CD4-positive, alpha-beta T cell treated with Interleukin-6 for 4 hours (primary cell): ENCODE measurements around the gene HOXA5.
A peak's percentile ranks its signal among the peaks of the same experiment; 100 is the strongest.

Experiments
- DNase-seq: peaks from one replicate; pipeline ENCODE4 v3.0.0-alpha.2; 2020; ENCODE audit warnings: mixed read lengths

Gene HOXA5

GRCh38 chr7:27170426-27171324, 27.2 kb upstream of the HOXA5 start:
- DNase-seq = no peak

- peak; percentile 1 for DNase-seq
These were observed 26.4 kb upstream of the HOXA5 start for GRCh38 chr7:27169658-27170425.

GRCh38 chr7:27168265-27168947, 24.9 kb upstream of the HOXA5 start:
- peak; percentile 46 for DNase-seq

GRCh38 chr7:27167916-27168264, 24.4 kb upstream of the HOXA5 start:
- peak; percentile 0 for DNase-seq

- peak; percentile 2 for DNase-seq
These were observed 23.3 kb upstream of the HOXA5 start for GRCh38 chr7:27166531-27167505.

GRCh38 chr7:27165996-27166530, 22.6 kb upstream of the HOXA5 start:
- DNase-seq = no peak

- no peak for DNase-seq
These were observed 21.9 kb upstream of the HOXA5 start, which contains the start of gene HOXA9 for GRCh38 chr7:27165089-27165995. TSS of gene HOXA9 (minus strand) at chr7:27165537. CDS start at chr7:27165457, 80 bp downstream.

GRCh38 chr7:27164367-27165088, 21.0 kb upstream of the HOXA5 start:
- no peak for DNase-seq

- DNase-seq = no peak
These were observed 20.5 kb upstream of the HOXA5 start for GRCh38 chr7:27164045-27164366.

GRCh38 chr7:27163288-27164044, 20.0 kb upstream of the HOXA5 start:
- DNase-seq = no peak

- DNase-seq = no peak
These were observed 19.2 kb upstream of the HOXA5 start for GRCh38 chr7:27162561-27163287.

- no peak for DNase-seq
These were observed 18.5 kb upstream of the HOXA5 start for GRCh38 chr7:27161721-27162560.

- no peak for DNase-seq
These were observed 17.8 kb upstream of the HOXA5 start for GRCh38 chr7:27161214-27161720.

- peak; percentile 89 for DNase-seq
These were observed 17.2 kb upstream of the HOXA5 start for GRCh38 chr7:27160546-27161213.

- peak; percentile 34 for DNase-seq
These were observed 16.7 kb upstream of the HOXA5 start for GRCh38 chr7:27160145-27160545.

GRCh38 chr7:27159266-27160144, 16.0 kb upstream of the HOXA5 start:
- DNase-seq = no peak
